ENCODE results near the gene PTMS. TPM values are rescaled to one million over a fixed set of nuclear protein-coding genes. Genes with fewer than 3 reads are reported as not detected.

Gene PTMS
- total and polyA plus RNA-seq, 9 of the 15 experiments (the other 6 are each of a cell fraction or from before 2014, with no cell fraction given): 5.1 to 287 (median 78.5) TPM

DNA sequence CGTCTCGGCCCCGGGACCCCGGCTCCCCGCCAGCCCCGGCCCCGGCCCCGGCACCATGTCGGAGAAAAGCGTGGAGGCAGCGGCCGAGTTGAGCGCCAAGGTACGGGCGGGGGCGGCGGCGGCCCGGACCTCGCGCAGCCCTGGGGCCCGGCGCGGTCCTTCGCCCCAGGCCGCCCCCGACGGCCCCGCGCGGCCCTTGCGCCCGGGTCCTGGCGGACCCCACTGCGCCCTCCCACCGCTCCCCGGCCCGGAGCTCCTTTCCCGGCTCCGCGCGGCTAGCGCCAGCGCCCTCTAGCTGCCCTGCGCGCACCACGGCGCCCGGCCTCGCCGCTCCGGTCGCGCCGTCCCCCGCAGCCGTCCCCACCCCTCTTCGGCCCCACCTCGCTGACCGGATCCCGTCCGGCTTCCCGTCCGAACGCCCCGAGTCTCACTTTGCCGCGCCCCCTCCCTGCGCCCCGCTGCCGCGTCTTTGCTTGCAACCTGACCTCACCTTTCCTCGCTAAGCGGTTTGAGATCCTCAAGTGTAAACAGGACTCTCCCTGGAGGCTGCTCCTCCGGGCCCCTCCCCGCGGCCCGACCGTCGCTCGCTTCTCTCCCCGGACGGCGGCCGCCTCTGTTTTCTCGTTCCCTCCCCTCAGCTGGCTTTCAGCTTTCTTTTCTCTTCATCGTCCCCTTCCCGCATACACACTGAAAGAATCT is 637 bp downstream of the PTMS start (continued):
- no peak for TF ChIP-seq NKRF (IDR thresholded peaks at IDR 0.05; ENCODE audit: borderline replicate concordance)
- TF ChIP-seq HES1 (IDR thresholded peaks at IDR 0.05; ENCODE audit: low read depth): no peak
- TF ChIP-seq ARID2 (IDR thresholded peaks at IDR 0.05): no peak
- TF ChIP-seq ESRRB (CRISPR knock-in tag; IDR thresholded peaks at IDR 0.05; ENCODE audit: borderline replicate concordance): no peak
- no peak for TF ChIP-seq ZNF280B (CRISPR knock-in tag; IDR thresholded peaks at IDR 0.05)
- TF ChIP-seq U2AF1 (optimal IDR thresholded peaks at IDR 0.05; ENCODE audit: low read depth, low read length): peak; percentile 22
- TF ChIP-seq MED1 (CRISPR knock-in tag; IDR thresholded peaks at IDR 0.05; ENCODE audit: borderline replicate concordance): no peak
- TF ChIP-seq ZSCAN32 (CRISPR knock-in tag; IDR thresholded peaks at IDR 0.05): no peak
- TF ChIP-seq CBX5 (IDR thresholded peaks at IDR 0.05; ENCODE audit: borderline replicate concordance, low read depth): no peak
- no peak for TF ChIP-seq FOXA3 (CRISPR knock-in tag; conservative IDR thresholded peaks at IDR 0.05 in 1 of 2, IDR thresholded peaks at IDR 0.05 in 1 of 2)
- no peak for TF ChIP-seq ERF (CRISPR knock-in tag; IDR thresholded peaks at IDR 0.05)
- TF ChIP-seq, protein P1, sequence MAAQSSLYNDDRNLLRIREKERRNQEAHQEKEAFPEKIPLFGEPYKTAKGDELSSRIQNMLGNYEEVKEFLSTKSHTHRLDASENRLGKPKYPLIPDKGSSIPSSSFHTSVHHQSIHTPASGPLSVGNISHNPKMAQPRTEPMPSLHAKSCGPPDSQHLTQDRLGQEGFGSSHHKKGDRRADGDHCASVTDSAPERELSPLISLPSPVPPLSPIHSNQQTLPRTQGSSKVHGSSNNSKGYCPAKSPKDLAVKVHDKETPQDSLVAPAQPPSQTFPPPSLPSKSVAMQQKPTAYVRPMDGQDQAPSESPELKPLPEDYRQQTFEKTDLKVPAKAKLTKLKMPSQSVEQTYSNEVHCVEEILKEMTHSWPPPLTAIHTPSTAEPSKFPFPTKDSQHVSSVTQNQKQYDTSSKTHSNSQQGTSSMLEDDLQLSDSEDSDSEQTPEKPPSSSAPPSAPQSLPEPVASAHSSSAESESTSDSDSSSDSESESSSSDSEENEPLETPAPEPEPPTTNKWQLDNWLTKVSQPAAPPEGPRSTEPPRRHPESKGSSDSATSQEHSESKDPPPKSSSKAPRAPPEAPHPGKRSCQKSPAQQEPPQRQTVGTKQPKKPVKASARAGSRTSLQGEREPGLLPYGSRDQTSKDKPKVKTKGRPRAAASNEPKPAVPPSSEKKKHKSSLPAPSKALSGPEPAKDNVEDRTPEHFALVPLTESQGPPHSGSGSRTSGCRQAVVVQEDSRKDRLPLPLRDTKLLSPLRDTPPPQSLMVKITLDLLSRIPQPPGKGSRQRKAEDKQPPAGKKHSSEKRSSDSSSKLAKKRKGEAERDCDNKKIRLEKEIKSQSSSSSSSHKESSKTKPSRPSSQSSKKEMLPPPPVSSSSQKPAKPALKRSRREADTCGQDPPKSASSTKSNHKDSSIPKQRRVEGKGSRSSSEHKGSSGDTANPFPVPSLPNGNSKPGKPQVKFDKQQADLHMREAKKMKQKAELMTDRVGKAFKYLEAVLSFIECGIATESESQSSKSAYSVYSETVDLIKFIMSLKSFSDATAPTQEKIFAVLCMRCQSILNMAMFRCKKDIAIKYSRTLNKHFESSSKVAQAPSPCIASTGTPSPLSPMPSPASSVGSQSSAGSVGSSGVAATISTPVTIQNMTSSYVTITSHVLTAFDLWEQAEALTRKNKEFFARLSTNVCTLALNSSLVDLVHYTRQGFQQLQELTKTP (IDR thresholded peaks at IDR 0.05; ENCODE audit: low read depth in 1 of 2, partially characterized antibody in 2 of 2): no peak
- TF ChIP-seq HMG20A (CRISPR knock-in tag; conservative IDR thresholded peaks at IDR 0.05): no peak
- no peak for TF ChIP-seq MCM2 (IDR thresholded peaks at IDR 0.05; ENCODE audit: low read depth)
- TF ChIP-seq KHSRP (IDR thresholded peaks at IDR 0.05): no peak
- peak in 1 of 2 experiments; percentile 46; a peak in 1 of 4 replicates for TF ChIP-seq HDAC1 (IDR thresholded peaks at IDR 0.05)
- TF ChIP-seq ETS1 (conservative IDR thresholded peaks at IDR 0.05; ENCODE audit: control insufficient read depth, low read depth, low read length): no peak; the same call in 1 of the 2 replicates

Measured in K562 (cell line).